GM12878 (cell line): ENCODE measurements around the gene WTAP. TPM values are rescaled to one million over a fixed set of nuclear protein-coding genes. Genes with fewer than 3 reads are reported as not detected.
A peak's percentile ranks its signal among the peaks of the same experiment; 100 is the strongest.

Experiments used
- ATF7 ChIP-seq: fragments of 450-650 bp; IDR thresholded peaks from 2 replicates; pipeline ENCODE4 v1.6.1; 2016; ENCODE audit warnings: low read depth, mild to moderate bottlenecking
- CBFB ChIP-seq: IDR thresholded peaks from 2 replicates; pipeline ENCODE4 v1.6.1; 2016; ENCODE audit warnings: antibody characterized with exemption, low read depth
- CHD4 ChIP-seq: fragments of 200-600 bp; sonication (generic); IDR thresholded peaks from 2 replicates; pipeline ENCODE4 v1.6.1; 2016; ENCODE audit warnings: mild to moderate bottlenecking
- CREM ChIP-seq: IDR thresholded peaks from 2 replicates; pipeline ENCODE4 v1.6.1; 2014; ENCODE audit warnings: antibody characterized with exemption, low read depth
- DPF2 ChIP-seq: fragments of 450-650 bp; IDR thresholded peaks from 2 replicates; pipeline ENCODE4 v1.6.1; 2017; ENCODE audit warnings: mild to moderate bottlenecking
- EED ChIP-seq: sonication (generic); IDR thresholded peaks from 2 replicates; pipeline ENCODE4 v1.6.1; 2016; ENCODE audit warnings: antibody characterized with exemption, low read depth
- EGR1 ChIP-seq, 2 experiments: IDR thresholded peaks; 1 replicate in 1 of 2; 2 replicates in 1 of 2; pipeline ENCODE4 v1.6.1; 2011 to 2012; ENCODE audit warnings: low read depth in 2 of 2, low read length in 2 of 2, borderline replicate concordance in 1 of 2, mild to moderate bottlenecking in 1 of 2, moderate library complexity in 1 of 2
- HCFC1 ChIP-seq: fragments of 150-350 bp; IDR thresholded peaks from 2 replicates; pipeline ENCODE4 v1.6.1; 2014; ENCODE audit warnings: low read length
- JUNB ChIP-seq: IDR thresholded peaks from 2 replicates; pipeline ENCODE4 v1.6.1; 2016; ENCODE audit warnings: antibody characterized with exemption, mild to moderate bottlenecking
- NFYA ChIP-seq: IDR thresholded peaks from 2 replicates; pipeline ENCODE4 v1.6.1; 2011; ENCODE audit warnings: low read depth, mild to moderate bottlenecking, low read length, improper control_type of control experiment, borderline replicate concordance
- NFYB ChIP-seq: IDR thresholded peaks from 2 replicates; pipeline ENCODE4 v1.6.1; 2011; ENCODE audit warnings: low read depth, mild to moderate bottlenecking, low read length, improper control_type of control experiment, moderate library complexity; ENCODE audit not compliant: insufficient read depth
- RCOR1 ChIP-seq: conservative IDR thresholded peaks from 2 replicates; pipeline ENCODE4 v1.6.1; 2012; ENCODE audit warnings: low read depth, low read length, improper control_type of control experiment
- RUNX3 ChIP-seq: IDR thresholded peaks from 2 replicates; pipeline ENCODE4 v1.6.1; 2012; ENCODE audit warnings: low read length, inconsistent platforms
- STAT1 ChIP-seq: fragments of 450-650 bp; conservative IDR thresholded peaks from 2 replicates; pipeline ENCODE4 v1.6.1; 2014; ENCODE audit warnings: antibody characterized with exemption, mild to moderate bottlenecking
- STAT3 ChIP-seq: IDR thresholded peaks from 2 replicates; pipeline ENCODE4 v1.6.1; 2011; ENCODE audit warnings: low read depth, low read length, improper control_type of control experiment
- YY1 ChIP-seq: IDR thresholded peaks from 2 replicates; pipeline ENCODE4 v1.6.1; 2011; ENCODE audit warnings: low read depth, mild to moderate bottlenecking, low read length
- ZNF274 ChIP-seq: IDR thresholded peaks from one replicate; pipeline ENCODE4 v1.8.0; 2011; ENCODE audit not compliant: insufficient read length, insufficient read depth
- ZZZ3 ChIP-seq: IDR thresholded peaks from 2 replicates; pipeline ENCODE4 v1.6.1; 2011; ENCODE audit warnings: low read depth; ENCODE audit not compliant: control insufficient read depth, insufficient read length
- polyA plus RNA-seq, 11 experiments: library from polyadenylated mRNA; depleted of rRNA in 4 of 11; unstranded in 6 of 11; stranded (reverse) in 5 of 11; fragments of >200 nt; fragmentation: Nextera tagmentation in 4 of 11; fragmentation: Illumina TruSeq in 1 of 11; extraction: Ambion mirVana in 4 of 11; extraction: Trizol in 1 of 11; gene quantifications; 1 replicate in 1 of 11; 2 replicates in 10 of 11; pipeline versions ENCODE4 v1.2.1 to v1.2.3, GENCODE V29; 2011 to 2016; ENCODE audit warnings: inconsistent platforms in 2 of 11, missing spikeins in 2 of 11, low read depth in 1 of 11
- total RNA-seq, 4 experiments: library from RNA; depleted of rRNA in 3 of 4; stranded (reverse); fragments of >200 nt in 3 of 4; fragmentation: Illumina TruSeq in 1 of 4; extraction: Trizol in 1 of 4; gene quantifications; 2 replicates each; pipeline versions ENCODE4 v1.2.1 to v1.2.3, GENCODE V29; 2013 to 2021
- TF ChIP-seq, protein P1 (sequence below): fragments of 450-650 bp; IDR thresholded peaks from 2 replicates; pipeline ENCODE4 v1.6.1; 2017; ENCODE audit warnings: mild to moderate bottlenecking, moderate library complexity
- TF ChIP-seq, protein P2 (sequence below): fragments of 450-650 bp; IDR thresholded peaks from 2 replicates; pipeline ENCODE4 v1.6.1; 2017; ENCODE audit warnings: low read depth, mild to moderate bottlenecking, moderate library complexity
- TF ChIP-seq, protein P3 (sequence below): IDR thresholded peaks from 2 replicates; pipeline ENCODE4 v1.6.1; 2011; ENCODE audit warnings: low read depth, mild to moderate bottlenecking, low read length, moderate library complexity, borderline replicate concordance; ENCODE audit errors: extremely low read depth
- TF ChIP-seq, protein P4 (sequence below): fragments of 450-650 bp; formaldehyde crosslinking; IDR thresholded peaks from 2 replicates; pipeline ENCODE4 v1.4.0; 2022; ENCODE audit warnings: mild to moderate bottlenecking, moderate library complexity

WTAP gene
- total and polyA plus RNA-seq, 10 of the 15 experiments (the other 5 are each of a cell fraction or from before 2014, with no cell fraction given) = 38.7 to 132 (median 83.1) TPM

DNA sequence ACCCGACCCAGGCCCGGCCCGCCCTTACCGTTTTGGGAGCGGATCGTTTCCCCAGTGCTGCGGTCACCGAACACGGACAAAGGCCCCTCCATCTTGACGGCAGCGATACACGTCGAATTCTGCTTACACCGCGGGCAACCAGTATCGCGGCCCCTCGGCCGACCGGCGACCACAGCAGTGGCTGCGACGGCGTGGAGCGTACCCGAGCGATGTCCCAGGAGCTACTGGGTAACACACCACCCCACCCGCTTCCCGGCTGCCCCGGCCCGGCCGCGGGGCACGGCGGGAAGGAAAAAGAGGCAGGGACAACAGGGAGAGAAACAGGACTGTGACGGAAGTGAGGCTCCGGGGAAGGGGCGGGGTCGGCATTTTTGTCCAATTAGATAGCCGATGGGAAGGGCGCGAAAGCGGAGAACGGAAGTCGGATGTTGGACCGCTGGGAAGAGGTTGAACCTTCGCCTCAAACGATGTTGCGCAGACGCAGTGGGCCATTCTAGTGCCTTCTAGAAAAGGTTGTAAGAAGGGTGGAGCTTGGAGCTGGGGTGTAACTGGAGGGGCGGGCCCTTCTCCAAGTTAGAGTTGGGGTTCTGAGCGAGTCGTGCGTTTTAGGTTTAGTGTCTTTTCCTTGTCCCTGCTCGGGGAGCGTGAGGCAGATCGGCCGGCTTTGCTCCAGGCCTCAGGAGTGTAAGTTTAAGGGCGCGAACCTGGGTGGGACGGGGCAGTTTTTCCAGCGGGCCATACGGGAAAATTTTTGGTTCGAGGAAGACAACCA is 62.3 kb downstream of the WTAP start, which contains the start of gene TCP1 (continued):
- TF ChIP-seq, protein P1, sequence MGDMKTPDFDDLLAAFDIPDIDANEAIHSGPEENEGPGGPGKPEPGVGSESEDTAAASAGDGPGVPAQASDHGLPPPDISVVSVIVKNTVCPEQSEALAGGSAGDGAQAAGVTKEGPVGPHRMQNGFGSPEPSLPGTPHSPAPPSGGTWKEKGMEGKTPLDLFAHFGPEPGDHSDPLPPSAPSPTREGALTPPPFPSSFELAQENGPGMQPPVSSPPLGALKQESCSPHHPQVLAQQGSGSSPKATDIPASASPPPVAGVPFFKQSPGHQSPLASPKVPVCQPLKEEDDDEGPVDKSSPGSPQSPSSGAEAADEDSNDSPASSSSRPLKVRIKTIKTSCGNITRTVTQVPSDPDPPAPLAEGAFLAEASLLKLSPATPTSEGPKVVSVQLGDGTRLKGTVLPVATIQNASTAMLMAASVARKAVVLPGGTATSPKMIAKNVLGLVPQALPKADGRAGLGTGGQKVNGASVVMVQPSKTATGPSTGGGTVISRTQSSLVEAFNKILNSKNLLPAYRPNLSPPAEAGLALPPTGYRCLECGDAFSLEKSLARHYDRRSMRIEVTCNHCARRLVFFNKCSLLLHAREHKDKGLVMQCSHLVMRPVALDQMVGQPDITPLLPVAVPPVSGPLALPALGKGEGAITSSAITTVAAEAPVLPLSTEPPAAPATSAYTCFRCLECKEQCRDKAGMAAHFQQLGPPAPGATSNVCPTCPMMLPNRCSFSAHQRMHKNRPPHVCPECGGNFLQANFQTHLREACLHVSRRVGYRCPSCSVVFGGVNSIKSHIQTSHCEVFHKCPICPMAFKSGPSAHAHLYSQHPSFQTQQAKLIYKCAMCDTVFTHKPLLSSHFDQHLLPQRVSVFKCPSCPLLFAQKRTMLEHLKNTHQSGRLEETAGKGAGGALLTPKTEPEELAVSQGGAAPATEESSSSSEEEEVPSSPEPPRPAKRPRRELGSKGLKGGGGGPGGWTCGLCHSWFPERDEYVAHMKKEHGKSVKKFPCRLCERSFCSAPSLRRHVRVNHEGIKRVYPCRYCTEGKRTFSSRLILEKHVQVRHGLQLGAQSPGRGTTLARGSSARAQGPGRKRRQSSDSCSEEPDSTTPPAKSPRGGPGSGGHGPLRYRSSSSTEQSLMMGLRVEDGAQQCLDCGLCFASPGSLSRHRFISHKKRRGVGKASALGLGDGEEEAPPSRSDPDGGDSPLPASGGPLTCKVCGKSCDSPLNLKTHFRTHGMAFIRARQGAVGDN = peak; percentile 56
- TF ChIP-seq CHD4 = no peak
- TF ChIP-seq HCFC1 = peak; percentile 54
- peak; percentile 46 for TF ChIP-seq CBFB
- TF ChIP-seq NFYB = peak; percentile 60; the same call in 1 of the 2 replicates
- TF ChIP-seq, protein P2, sequence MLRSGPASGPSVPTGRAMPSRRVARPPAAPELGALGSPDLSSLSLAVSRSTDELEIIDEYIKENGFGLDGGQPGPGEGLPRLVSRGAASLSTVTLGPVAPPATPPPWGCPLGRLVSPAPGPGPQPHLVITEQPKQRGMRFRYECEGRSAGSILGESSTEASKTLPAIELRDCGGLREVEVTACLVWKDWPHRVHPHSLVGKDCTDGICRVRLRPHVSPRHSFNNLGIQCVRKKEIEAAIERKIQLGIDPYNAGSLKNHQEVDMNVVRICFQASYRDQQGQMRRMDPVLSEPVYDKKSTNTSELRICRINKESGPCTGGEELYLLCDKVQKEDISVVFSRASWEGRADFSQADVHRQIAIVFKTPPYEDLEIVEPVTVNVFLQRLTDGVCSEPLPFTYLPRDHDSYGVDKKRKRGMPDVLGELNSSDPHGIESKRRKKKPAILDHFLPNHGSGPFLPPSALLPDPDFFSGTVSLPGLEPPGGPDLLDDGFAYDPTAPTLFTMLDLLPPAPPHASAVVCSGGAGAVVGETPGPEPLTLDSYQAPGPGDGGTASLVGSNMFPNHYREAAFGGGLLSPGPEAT = no peak
- peak; percentile 63 for TF ChIP-seq RUNX3
- no peak; the same call in 1 of the 2 replicates for TF ChIP-seq STAT1
- TF ChIP-seq RCOR1 = no peak
- TF ChIP-seq JUNB = no peak
- TF ChIP-seq YY1 = 0 out of 2 replicates have a peak, but pooled peaks have one; percentile 52
- TF ChIP-seq, protein P3, sequence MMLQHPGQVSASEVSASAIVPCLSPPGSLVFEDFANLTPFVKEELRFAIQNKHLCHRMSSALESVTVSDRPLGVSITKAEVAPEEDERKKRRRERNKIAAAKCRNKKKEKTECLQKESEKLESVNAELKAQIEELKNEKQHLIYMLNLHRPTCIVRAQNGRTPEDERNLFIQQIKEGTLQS = no peak
- TF ChIP-seq NFYA = no peak
- no peak for TF ChIP-seq EGR1 (IDR thresholded peaks at IDR 0.05; ENCODE audit: borderline replicate concordance in 1 of 2, low read depth in 2 of 2, low read length in 2 of 2)
- TF ChIP-seq, protein P4, sequence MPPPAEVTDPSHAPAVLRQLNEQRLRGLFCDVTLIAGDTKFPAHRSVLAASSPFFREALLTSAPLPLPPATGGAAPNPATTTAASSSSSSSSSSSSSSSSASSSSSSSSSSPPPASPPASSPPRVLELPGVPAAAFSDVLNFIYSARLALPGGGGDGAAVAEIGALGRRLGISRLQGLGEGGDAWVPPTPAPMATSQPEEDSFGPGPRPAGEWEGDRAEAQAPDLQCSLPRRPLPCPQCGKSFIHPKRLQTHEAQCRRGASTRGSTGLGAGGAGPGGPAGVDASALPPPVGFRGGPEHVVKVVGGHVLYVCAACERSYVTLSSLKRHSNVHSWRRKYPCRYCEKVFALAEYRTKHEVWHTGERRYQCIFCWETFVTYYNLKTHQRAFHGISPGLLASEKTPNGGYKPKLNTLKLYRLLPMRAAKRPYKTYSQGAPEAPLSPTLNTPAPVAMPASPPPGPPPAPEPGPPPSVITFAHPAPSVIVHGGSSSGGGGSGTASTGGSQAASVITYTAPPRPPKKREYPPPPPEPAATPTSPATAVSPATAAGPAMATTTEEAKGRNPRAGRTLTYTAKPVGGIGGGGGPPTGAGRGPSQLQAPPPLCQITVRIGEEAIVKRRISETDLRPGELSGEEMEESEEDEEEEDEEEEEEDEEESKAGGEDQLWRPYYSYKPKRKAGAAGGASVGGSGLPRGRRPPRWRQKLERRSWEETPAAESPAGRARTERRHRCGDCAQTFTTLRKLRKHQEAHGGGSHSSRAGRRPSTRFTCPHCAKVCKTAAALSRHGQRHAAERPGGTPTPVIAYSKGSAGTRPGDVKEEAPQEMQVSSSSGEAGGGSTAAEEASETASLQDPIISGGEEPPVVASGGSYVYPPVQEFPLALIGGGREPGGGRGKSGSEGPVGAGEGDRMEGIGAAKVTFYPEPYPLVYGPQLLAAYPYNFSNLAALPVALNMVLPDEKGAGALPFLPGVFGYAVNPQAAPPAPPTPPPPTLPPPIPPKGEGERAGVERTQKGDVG (CRISPR knock-in tag) = no peak
- TF ChIP-seq ZZZ3 = no peak
- TF ChIP-seq CREM = peak; percentile 63
- TF ChIP-seq EED = peak; percentile 59
- no peak for TF ChIP-seq ZNF274
- TF ChIP-seq STAT3 = no peak
- TF ChIP-seq ATF7 = peak; percentile 17; the same call in 1 of the 2 replicates
- peak; percentile 23; the same call in 1 of the 2 replicates for TF ChIP-seq DPF2
